Activated CD4-positive, CD25-positive, alpha-beta regulatory T cell treated with anti-CD3 and anti-CD28 coated beads, Interleukin-2, amount 50 U/mL, for 24 hours (primary cell): Measurements from ENCODE around the gene ACOXL.

Experiments used
- ATAC-seq, 2 donors: fragments of 150-1000 bp; cut with Tn5 transposase; one replicate each; pipeline ENCODE4 v1.10.0; 2021; ENCODE audit warnings: mild to moderate bottlenecking in 1 of 2, moderate library complexity in 1 of 2

ACOXL gene

GRCh38 chr2:110858993-110859701 lies 126.8 kb downstream of the ACOXL start:
- peak; percentile 27 to 41 for ATAC-seq

GRCh38 chr2:110860630-110861029 lies 128.3 kb downstream of the ACOXL start:
- ATAC-seq = no peak

DNA sequence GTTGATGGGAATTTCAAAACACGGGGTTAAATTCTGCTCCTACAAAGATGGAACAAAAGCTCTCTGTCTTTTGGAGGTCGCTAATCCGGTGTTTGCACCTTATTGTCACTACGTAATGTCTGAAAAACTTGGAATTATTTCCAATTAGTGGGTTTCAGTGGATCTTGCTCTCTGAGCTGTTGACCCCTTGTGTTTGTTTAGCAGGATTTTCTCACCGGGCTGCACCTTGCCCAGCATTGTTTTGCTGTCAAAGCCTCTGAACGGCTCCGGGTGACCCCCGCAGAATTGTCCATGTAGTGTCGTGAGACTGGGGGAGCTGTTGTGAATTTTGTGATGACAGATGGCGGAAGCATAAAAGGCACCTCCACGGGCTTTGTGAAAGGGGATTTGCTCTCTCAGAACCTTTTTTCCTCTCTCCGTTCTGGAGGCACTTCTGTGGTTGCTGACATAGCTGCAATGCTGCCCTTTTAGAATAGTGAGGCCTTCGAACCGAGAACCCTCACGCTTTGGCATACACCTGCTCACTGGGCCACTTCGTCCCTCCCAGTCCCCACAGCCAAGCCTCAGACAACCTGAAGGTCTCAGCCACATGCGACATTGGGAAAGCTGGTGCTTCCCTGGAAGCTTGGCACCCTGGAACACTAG lies 129.4 kb downstream of the ACOXL start:
- no peak for ATAC-seq

- no peak for ATAC-seq
These were observed 131.4 kb downstream of the ACOXL start for GRCh38 chr2:110863726-110864125.

- no peak for ATAC-seq
These were observed 131.8 kb downstream of the ACOXL start for GRCh38 chr2:110864176-110864575.

- ATAC-seq = no peak
These were observed 132.4 kb downstream of the ACOXL start for GRCh38 chr2:110864731-110865130.

GRCh38 chr2:110865188-110865587 lies 132.8 kb downstream of the ACOXL start:
- ATAC-seq = peak; percentile 78 to 84

- ATAC-seq = peak; percentile 5 to 6
These were observed 133.7 kb downstream of the ACOXL start for GRCh38 chr2:110866045-110866444.

DNA sequence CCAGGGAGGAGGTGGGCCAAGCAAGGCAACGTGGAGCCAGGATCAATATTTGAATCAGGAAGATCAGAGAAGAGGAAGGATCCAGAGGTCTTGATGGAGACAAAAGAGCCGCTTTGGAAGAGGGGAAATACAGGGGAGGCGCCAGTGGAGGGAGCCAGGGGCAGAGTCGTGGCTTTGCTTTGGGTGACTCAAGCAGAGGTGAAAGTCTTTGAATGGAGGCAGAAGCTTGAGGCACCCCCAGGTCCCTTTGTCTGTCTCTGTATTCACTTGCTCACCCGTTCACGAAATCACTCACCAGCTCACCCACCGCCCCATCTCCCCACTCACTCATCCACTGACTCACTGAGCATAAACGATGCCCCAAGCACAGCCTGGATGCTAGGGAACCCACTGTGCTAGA lies 134.1 kb downstream of the ACOXL start:
- ATAC-seq = peak; percentile 82 to 89

- ATAC-seq = no peak
These were observed 134.7 kb downstream of the ACOXL start for GRCh38 chr2:110867078-110867477.

DNA sequence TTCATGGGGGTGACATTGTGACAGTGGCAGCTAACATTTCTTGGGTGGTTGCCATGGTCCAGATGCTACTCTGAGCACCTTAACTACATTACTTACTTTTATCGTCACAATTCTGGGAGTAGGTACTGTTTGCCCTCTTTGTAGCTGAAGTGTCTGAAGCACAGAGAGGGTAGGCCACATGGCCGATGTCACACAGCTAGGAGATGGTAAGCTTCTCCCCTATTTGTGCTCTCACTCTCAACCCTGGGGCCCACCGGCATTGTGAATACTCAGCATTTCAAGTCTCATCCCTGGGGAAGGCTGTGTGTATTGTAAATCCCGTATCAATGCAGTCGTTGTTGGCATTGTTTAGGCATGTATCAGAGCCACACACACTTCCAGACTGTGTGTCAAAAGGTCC lies 136.6 kb downstream of the ACOXL start:
- ATAC-seq = no peak

DNA sequence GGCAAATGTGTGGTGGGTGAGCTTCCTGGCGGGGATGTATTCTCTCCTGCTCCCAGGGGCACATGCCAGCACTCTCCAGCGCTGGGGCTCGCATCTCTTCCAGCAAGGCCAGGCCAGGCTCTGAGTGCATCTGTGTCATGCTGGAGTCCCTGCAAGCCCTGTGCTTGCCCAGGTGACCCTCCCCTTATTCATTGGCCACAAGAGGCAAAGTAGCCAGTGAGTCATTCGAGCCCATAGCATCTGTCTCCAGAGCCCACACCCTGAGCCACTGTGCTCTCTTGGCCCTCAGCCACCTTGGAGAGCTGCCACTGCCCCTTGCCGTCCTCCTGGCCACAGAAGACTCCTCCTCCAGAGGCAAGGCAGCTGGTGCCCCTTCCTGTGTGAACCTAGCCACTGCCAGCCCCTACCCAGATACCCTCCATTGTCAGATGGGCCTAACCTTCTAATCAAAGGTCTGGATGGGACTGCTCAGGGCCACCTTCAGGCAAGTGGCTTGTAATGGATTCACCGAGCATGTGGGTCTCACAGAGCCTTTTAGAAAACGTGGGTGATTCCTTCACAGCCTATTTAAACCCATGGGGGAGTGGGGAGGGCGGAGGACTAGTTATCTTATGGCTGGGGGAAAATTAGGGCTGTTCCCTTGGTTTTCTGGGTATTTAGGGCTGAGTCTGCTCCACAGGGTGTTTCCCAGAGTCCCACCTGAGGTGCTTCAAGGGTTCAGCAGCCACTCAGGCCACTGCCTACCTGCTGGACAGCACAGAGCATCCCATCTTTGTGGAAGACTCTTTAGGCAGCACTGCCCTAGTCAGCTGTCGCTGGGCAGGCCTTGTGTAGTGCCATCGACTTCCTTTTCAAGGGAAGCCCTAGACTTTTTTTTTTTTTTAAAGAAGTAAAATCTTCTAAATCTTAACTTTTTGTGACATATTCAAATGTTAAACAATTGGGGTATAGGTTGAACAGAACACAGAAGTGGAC lies 137.4 kb downstream of the ACOXL start:
- ATAC-seq = no peak

- ATAC-seq = no peak
These were observed 138.2 kb downstream of the ACOXL start for GRCh38 chr2:110870545-110870944.

DNA sequence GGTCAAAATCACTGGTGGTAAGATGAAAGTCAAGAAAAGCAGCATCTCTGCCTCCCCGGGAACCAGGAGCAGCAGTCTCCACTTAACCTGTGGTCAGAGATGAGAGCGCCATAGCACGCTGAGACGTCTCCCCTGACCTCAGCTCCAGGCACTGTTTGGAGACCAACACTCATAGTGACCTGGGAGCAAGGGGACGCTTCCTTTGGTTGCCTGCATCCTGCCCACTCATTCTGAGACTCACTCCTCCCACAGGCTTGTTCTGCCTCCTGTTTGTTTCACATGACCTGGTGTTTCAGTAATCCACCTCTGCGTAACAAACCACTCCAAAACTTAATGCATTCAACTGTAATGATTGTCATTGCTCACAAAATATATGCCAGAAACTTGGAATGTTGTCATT lies 139.3 kb downstream of the ACOXL start:
- no peak for ATAC-seq

DNA sequence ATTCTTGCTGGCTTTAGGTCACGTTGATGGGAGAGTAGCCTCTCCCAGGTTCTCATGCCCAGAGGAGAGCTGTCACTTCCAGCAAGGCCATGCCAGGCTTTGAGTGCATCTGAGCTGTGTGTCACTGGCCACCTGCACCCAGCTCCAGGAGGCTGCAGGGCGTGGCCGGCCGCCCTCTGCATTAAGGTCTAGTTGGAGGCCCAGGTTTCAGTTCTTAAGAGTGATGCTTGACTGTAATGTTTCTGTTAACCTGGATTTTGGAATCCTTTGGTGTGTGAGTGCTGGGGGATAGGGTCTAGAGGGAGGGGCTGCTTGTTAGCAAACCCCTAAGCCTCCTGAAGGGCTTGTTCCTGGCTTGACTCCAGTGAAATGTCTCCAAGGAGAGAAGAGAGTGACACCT lies 140.1 kb downstream of the ACOXL start:
- ATAC-seq = no peak

DNA sequence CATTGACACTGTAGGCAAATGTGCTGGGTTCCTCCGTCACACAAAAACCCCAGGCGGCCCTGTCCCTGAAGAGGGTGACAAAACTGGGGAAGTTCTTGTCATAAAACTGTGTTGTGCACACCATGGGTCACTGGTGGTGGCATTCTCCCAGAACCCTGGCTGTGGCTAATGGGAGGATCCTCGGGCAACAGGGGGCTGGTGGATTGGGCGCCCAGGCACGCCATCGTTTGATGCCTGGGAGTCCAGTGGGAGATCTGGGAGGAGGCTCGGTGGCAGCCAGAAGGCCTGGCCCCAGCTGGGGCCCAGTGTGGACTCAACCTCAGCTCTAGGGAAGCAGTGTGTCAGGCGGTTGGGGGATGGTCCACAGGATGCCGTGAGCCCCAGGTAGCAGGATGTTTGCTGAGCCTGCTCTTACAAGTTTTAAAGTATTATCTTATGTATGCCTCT lies 140.7 kb downstream of the ACOXL start:
- ATAC-seq = peak in 1 of 2 donors; percentile 52

DNA sequence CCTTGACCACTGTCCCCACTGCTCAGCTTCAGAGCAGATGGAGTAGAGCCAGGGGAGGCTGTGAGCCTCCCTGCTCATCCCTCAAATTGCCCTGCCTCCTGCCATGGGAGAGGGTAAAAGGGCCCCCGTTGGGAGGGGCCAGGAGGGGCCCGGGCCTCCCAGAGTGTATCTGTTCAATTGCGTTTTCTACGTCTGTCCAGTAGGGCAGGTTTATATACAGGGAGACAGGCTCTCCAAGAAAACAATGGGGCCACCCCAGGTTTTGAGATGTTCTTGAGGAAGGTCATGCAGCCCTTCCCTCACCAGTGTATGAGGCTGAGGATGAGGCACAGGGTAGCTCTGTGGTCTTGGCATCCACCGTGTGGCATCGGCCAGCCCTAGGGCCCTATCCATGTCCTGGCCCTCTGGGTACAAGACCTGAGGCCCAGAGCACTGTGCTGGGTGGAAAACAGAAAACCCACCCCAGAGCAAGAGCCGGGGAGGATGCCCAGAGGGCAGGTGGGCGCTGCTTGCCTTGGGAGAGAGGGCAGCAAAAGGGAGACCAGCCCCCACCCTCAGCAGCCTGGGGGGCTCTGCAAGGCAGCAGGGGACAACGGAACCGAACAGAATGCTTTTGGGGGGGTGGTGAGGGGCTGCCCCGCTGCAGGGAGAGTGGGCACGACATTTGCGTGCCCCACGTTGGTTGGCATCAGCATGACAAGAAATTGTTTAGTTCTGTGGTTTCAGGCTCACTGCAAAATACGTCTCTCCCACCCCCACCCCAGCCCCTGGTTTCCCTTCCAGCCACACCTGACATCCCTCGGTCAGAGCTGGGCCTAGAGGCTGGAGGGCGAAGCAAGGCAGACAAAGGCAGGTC lies 141.5 kb downstream of the ACOXL start:
- ATAC-seq = no peak

DNA sequence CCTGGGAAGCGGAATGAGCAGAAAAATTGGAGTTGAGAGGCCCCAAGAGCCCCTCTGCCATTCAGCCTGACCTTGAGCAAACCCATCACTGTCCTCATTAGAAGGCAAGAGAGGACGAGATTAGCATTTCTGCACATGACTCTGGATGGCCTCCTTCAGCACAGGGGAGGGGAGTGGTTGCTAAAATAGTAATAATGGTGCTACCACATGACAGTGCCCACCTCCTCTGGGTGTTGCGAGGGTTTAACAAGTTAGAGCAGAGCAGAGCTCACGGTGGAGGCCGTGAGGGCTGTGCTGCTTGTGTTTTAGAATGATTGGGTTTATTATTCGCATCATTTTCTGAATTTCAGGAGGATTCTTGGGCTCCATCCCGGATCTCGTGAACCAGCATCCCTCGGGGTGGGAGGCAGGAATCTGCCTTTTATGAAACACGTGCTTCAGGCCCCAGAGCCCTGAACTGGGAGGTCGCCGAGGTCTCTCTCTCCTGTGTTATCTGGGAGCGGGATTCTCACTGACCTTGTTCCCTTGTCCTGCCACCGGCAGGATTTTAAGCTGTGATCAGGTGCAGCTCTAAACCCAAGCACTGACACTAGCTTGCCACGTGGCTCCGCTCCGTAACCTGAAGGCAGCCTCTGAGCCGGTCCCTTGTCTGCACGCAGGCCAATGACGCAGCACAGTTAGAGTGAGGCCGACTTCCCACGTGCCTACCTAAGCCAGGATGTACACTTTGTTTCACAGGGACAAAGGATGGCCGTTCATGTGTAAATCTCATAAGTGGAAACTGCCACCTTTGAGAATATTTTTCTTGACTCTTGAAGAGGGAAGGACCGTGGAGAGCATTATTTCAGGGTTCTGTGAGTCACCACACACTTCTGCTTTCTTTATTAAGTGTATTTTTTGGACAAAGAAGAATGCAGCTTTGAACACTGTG lies 142.3 kb downstream of the ACOXL start:
- no peak for ATAC-seq

DNA sequence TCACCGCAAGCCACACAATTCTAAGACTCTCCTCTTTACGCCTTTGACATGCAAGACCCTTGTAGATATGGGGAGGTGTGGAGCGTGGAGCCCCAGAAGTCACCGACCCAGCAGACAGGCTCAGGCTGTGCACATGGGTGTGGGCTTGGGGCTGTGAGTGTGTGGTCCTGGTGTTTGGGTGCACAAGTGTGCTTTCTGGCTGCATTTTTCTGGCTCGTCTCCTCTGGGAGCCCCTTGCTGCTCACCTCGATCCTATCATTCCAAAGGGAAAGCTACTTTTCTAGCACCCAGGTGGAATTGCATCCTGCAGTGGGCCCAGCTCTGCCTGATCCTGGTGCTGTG lies 143.0 kb downstream of the ACOXL start:
- peak; percentile 24 to 37 for ATAC-seq

- ATAC-seq = no peak
These were observed 144.0 kb downstream of the ACOXL start for GRCh38 chr2:110876167-110876999.
